ENCODE results near the gene UGT3A2. TPM values are rescaled to one million over a fixed set of nuclear protein-coding genes. Genes with fewer than 3 reads are reported as not detected.

The UGT3A2 gene
- polyA plus RNA-seq, 1 of the 3 experiments (the other 2 are of a cell fraction): 0.05 TPM

DNA sequence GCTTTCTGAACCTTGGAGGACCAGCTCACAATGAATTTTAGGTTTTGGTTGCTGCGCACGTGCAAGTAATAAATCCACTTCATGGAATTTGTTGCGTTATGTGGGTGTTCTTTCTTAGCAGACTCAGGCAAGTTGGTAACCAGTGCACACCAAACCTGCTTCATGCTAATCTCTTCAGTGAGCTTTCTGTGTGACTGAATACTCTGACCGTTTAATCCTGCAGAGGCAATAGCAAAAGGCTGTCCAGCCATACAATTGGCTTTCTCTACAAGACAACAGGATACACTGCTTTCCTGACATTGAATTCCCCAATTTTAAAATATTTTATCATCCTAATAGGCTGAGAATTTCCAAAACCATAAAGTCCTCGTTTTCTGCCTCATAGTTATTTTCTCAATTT is 10.3 kb downstream of the UGT3A2 start:
- H3K9ac ChIP-seq: no peak overlapping the region
- no peaks in the 10 kb centered on the region for H3K9me3 ChIP-seq
- WGBS (ENCODE audit: low lambda C conversion rate): 15% methylated on average over 5 of the region's 5 CpGs
- H3K4me1 ChIP-seq (ENCODE audit: control insufficient read depth in 1 of 2, insufficient read depth in 2 of 2, low read depth in 1 of 2, low read length in 1 of 2): peaks cover 0 to 9% of the 10 kb centered on the region in 2 experiments; a peak in 2 of 4 replicates
- no peak for DNase-seq
- no peaks in the 10 kb centered on the region for H4K20me1 ChIP-seq (ENCODE audit: insufficient read depth)
- ChIA-PET CTCF (interaction anchor here (1.0 kb wide), 1 partner anchor 23 kb away, joined by 3 read pairs; no protein-coding TSS in a partner anchor), POLR2A (no interaction called here)
- no peaks in the 10 kb centered on the region; the same call in 1 of the 2 replicates for H3K27me3 ChIP-seq (ENCODE audit: insufficient read depth)
- no peaks in the 10 kb centered on the region for H3F3A ChIP-seq (replicated peaks; ENCODE audit: insufficient read depth)
- H3K36me3 ChIP-seq (replicated peaks in 1 of 2; ENCODE audit: control insufficient read depth in 1 of 2, insufficient read depth in 2 of 2, low read length in 1 of 2): no peaks in the 10 kb centered on the region
- TF ChIP-seq FOSL2 (IDR thresholded peaks at IDR 0.05; ENCODE audit: borderline replicate concordance, low read depth) (no peak), TEAD4 (IDR thresholded peaks at IDR 0.05; ENCODE audit: borderline replicate concordance, insufficient read depth) (no peak), GABPA (IDR thresholded peaks at IDR 0.05; ENCODE audit: low read depth) (no peak), FOXJ3 (CRISPR knock-in tag; IDR thresholded peaks at IDR 0.05) (no peak)
- no peak overlapping the region for H3K4me2 ChIP-seq
- no peak overlapping the region for H2AFZ ChIP-seq (ENCODE audit: low read depth)
- no peaks in the 10 kb centered on the region for H3K79me2 ChIP-seq (ENCODE audit: insufficient read depth)
- no peak overlapping the region for H3K4me3 ChIP-seq (ENCODE audit: low read depth in 2 of 2, low read length in 1 of 2)
- no peaks in the 10 kb centered on the region for H3K9me2 ChIP-seq
- H3K27ac ChIP-seq (ENCODE audit: low read depth in 2 of 2, low read length in 1 of 2): peak overlapping the region in 1 of 2 experiments; percentile 19; a peak in 1 of 4 replicates

DNA sequence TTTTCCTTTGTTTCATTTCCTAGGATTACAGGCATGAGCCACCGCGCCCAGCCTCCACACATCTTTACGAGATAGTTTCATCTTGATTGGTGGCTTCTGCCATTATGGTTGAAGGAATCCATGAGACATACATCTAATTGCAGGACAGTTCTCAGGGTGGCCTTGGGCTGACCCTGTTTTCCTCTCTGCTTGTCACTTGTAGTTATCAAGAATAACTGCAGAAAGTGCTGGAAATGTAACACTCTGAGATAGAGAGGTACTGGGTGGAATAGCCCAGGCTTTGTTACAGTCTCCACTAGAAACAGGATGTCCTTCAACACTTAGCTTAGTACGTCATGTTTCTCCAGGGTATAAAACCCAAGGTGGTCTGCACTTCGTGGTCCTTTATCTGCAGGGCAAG is 10.7 kb downstream of the UGT3A2 start:
- no peaks in the 10 kb centered on the region for H3K36me3 ChIP-seq (replicated peaks in 1 of 2; ENCODE audit: control insufficient read depth in 1 of 2, insufficient read depth in 2 of 2, low read length in 1 of 2)
- H3K9me2 ChIP-seq: no peaks in the 10 kb centered on the region
- TF ChIP-seq GABPA (IDR thresholded peaks at IDR 0.05; ENCODE audit: low read depth): no peak
- TF ChIP-seq ELF1 (IDR thresholded peaks at IDR 0.05): no peak
- TF ChIP-seq FOSL2 (IDR thresholded peaks at IDR 0.05; ENCODE audit: borderline replicate concordance, low read depth): no peak
- TF ChIP-seq FOXM1 (IDR thresholded peaks at IDR 0.05; ENCODE audit: low read depth): no peak
- no peak for TF ChIP-seq FOXJ3 (CRISPR knock-in tag; IDR thresholded peaks at IDR 0.05)
- no peak for TF ChIP-seq GATA2 (CRISPR knock-in tag; IDR thresholded peaks at IDR 0.05)
- no peak for TF ChIP-seq MXI1 (IDR thresholded peaks at IDR 0.05; ENCODE audit: low read depth, low read length)
- TF ChIP-seq RCOR1 (IDR thresholded peaks at IDR 0.05; ENCODE audit: low read length): no peak
- TF ChIP-seq, protein P1, sequence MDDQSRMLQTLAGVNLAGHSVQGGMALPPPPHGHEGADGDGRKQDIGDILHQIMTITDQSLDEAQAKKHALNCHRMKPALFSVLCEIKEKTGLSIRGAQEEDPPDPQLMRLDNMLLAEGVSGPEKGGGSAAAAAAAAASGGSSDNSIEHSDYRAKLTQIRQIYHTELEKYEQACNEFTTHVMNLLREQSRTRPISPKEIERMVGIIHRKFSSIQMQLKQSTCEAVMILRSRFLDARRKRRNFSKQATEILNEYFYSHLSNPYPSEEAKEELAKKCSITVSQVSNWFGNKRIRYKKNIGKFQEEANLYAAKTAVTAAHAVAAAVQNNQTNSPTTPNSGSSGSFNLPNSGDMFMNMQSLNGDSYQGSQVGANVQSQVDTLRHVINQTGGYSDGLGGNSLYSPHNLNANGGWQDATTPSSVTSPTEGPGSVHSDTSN (IDR thresholded peaks at IDR 0.05): no peak
- no peak for TF ChIP-seq SMC3 (IDR thresholded peaks at IDR 0.05; ENCODE audit: low read depth, low read length)
- no peak for TF ChIP-seq MEF2A (IDR thresholded peaks at IDR 0.05; ENCODE audit: borderline replicate concordance, low read depth)
- TF ChIP-seq RAD21 (IDR thresholded peaks at IDR 0.05; ENCODE audit: low read length): no peak
- TF ChIP-seq NFIC (IDR thresholded peaks at IDR 0.05; ENCODE audit: borderline replicate concordance): no peak
- TF ChIP-seq RXRA (IDR thresholded peaks at IDR 0.05; ENCODE audit: borderline replicate concordance, low read depth): no peak
- no peak for TF ChIP-seq TEAD4 (IDR thresholded peaks at IDR 0.05; ENCODE audit: borderline replicate concordance, insufficient read depth)
- TF ChIP-seq JUND (IDR thresholded peaks at IDR 0.05): no peak
- no peak for TF ChIP-seq RFX5 (IDR thresholded peaks at IDR 0.05; ENCODE audit: low read length)
- TF ChIP-seq, protein P2, sequence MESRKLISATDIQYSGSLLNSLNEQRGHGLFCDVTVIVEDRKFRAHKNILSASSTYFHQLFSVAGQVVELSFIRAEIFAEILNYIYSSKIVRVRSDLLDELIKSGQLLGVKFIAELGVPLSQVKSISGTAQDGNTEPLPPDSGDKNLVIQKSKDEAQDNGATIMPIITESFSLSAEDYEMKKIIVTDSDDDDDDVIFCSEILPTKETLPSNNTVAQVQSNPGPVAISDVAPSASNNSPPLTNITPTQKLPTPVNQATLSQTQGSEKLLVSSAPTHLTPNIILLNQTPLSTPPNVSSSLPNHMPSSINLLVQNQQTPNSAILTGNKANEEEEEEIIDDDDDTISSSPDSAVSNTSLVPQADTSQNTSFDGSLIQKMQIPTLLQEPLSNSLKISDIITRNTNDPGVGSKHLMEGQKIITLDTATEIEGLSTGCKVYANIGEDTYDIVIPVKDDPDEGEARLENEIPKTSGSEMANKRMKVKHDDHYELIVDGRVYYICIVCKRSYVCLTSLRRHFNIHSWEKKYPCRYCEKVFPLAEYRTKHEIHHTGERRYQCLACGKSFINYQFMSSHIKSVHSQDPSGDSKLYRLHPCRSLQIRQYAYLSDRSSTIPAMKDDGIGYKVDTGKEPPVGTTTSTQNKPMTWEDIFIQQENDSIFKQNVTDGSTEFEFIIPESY (IDR thresholded peaks at IDR 0.05; ENCODE audit: borderline replicate concordance, low read depth): no peak
- no peaks in the 10 kb centered on the region; the same call in 1 of the 2 replicates for H3K27me3 ChIP-seq (ENCODE audit: insufficient read depth)
- H3K9me3 ChIP-seq: no peaks in the 10 kb centered on the region
- no peak overlapping the region for H3K9ac ChIP-seq
- ChIA-PET POLR2A (no interaction called here), CTCF (no interaction called here)
- H3K27ac ChIP-seq (ENCODE audit: low read depth in 2 of 2, low read length in 1 of 2): peak overlapping the region in 1 of 2 experiments; percentile 19; a peak in 1 of 4 replicates
- peaks cover 0 to 9% of the 10 kb centered on the region in 2 experiments; a peak in 2 of 4 replicates for H3K4me1 ChIP-seq (ENCODE audit: control insufficient read depth in 1 of 2, insufficient read depth in 2 of 2, low read depth in 1 of 2, low read length in 1 of 2)
- H2AFZ ChIP-seq (ENCODE audit: low read depth): no peak overlapping the region
- no peaks in the 10 kb centered on the region for H3F3A ChIP-seq (replicated peaks; ENCODE audit: insufficient read depth)
- H4K20me1 ChIP-seq (ENCODE audit: insufficient read depth): no peaks in the 10 kb centered on the region
- DNase-seq: no peak
- H3K4me3 ChIP-seq (ENCODE audit: low read depth in 2 of 2, low read length in 1 of 2): no peak overlapping the region
- H3K79me2 ChIP-seq (ENCODE audit: insufficient read depth): no peaks in the 10 kb centered on the region
- 53% methylated on average over 5 of the region's 5 CpGs for WGBS (ENCODE audit: low lambda C conversion rate)
- H3K4me2 ChIP-seq: no peak overlapping the region
